ENCODE results near the gene NFIL3.

NFIL3 gene

DNA sequence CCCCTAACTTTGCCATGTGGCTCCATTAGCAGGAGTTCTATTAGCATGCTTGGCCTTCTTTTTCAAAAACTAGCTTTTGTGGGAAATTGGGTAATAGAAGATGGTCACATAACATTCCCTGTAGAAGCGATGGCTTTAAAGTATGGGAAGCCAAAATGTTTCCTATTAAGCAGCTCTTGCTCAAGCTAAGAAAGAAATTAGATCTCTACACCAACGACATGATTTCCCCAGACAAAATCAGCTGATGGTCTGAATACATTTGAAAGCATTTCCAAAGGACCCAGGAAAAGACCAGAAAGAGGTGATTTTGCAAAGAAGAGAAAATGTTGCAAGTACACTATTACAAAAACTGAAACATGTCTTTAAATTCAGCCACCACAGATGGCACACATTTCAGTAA, 4.8 kb upstream of the NFIL3 start:
- TF ChIP-seq, protein P1, sequence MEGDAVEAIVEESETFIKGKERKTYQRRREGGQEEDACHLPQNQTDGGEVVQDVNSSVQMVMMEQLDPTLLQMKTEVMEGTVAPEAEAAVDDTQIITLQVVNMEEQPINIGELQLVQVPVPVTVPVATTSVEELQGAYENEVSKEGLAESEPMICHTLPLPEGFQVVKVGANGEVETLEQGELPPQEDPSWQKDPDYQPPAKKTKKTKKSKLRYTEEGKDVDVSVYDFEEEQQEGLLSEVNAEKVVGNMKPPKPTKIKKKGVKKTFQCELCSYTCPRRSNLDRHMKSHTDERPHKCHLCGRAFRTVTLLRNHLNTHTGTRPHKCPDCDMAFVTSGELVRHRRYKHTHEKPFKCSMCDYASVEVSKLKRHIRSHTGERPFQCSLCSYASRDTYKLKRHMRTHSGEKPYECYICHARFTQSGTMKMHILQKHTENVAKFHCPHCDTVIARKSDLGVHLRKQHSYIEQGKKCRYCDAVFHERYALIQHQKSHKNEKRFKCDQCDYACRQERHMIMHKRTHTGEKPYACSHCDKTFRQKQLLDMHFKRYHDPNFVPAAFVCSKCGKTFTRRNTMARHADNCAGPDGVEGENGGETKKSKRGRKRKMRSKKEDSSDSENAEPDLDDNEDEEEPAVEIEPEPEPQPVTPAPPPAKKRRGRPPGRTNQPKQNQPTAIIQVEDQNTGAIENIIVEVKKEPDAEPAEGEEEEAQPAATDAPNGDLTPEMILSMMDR (IDR thresholded peaks at IDR 0.05) = no peak
- H3K4me2 ChIP-seq (ENCODE audit: low read length) = no peak overlapping the region
- no peaks in the 10 kb centered on the region for H3K27me3 ChIP-seq (ENCODE audit: control insufficient read depth, insufficient read depth, low read length)
- no peak overlapping the region for H3K9ac ChIP-seq
- no peaks in the 10 kb centered on the region for H3K36me3 ChIP-seq (ENCODE audit: control insufficient read depth, insufficient read depth, low read length)
- no peak overlapping the region for H3K4me3 ChIP-seq (ENCODE audit: low read depth, low read length)
- no peak overlapping the region for H3K27ac ChIP-seq
- no peak overlapping the region for H2AFZ ChIP-seq
- no peaks in the 10 kb centered on the region for H3K9me3 ChIP-seq (ENCODE audit: control insufficient read depth, low read length)
- H3K4me1 ChIP-seq = peaks cover 2% of the 10 kb centered on the region
- no peaks in the 10 kb centered on the region for H3K79me2 ChIP-seq

DNA sequence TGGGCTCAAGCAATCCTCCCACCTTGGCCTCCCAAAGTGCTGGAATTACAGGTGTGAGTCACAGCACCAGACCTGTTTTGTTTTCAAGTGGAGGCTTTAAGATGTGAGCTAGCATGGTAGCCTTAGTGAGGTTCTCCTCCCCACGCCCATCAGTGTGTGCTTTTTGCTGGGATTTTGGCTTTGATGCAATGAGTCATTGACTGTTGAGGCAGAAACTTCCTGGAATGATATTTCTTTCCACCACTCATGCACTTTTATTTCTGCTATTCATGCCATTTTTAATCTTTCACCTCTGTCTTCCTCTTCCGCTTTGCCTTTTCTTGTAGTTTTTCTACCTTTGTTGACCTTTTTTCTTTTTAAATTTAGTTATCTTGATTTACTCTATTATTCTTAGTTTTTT, 4.2 kb upstream of the NFIL3 start:
- peaks cover 2% of the 10 kb centered on the region for H3K4me1 ChIP-seq

DNA sequence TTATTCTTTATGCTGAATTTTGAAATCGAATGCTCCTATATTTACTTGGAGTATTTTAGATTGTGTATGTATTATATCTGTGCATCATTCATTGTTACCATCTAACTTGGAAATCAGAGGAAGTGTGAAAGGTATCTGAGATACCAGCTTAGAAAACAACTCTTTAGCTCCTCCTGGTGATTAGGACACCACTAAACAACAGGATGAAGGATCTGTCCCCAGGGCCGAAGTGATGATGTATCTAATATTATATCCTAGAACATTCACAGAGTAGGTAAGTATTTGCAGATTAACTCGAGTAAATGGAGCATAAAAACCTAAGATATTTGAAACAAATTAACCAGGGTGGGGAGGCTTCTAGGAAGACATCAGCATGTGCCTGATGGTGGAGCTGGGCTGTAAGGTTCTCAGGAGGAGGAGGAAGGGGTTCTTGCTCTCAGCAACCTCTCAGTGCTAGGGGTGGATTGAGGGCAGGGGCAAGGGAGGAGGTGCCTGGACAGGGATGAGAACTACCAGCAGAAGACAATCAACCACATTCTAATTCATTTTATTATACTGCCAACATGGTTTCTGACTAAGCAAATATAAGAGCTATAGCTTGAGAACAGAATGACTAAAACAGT, 2.6 kb upstream of the NFIL3 start:
- no peak overlapping the region for H2AFZ ChIP-seq
- H3K79me2 ChIP-seq = no peaks in the 10 kb centered on the region
- no peak overlapping the region for H3K9ac ChIP-seq
- TF ChIP-seq, protein P1 (IDR thresholded peaks at IDR 0.05) = peak; percentile 33
- H3K4me1 ChIP-seq = peaks cover 2% of the 10 kb centered on the region
- H3K27ac ChIP-seq = no peak overlapping the region
- no peaks in the 10 kb centered on the region for H3K9me3 ChIP-seq (ENCODE audit: control insufficient read depth, low read length)
- H3K4me3 ChIP-seq (ENCODE audit: low read depth, low read length) = no peak overlapping the region
- H3K27me3 ChIP-seq (ENCODE audit: control insufficient read depth, insufficient read depth, low read length) = no peaks in the 10 kb centered on the region
- no peaks in the 10 kb centered on the region for H3K36me3 ChIP-seq (ENCODE audit: control insufficient read depth, insufficient read depth, low read length)
- H3K4me2 ChIP-seq (ENCODE audit: low read length) = no peak overlapping the region

More for the DNA sequence above, 4.2 kb upstream of the NFIL3 start:
- Histone ChIP-seq H3K79me2 (no peaks in the 10 kb centered on the region), H3K4me2 (ENCODE audit: low read length) (no peak overlapping the region), H3K4me3 (ENCODE audit: low read depth, low read length) (no peak overlapping the region), H3K36me3 (ENCODE audit: control insufficient read depth, insufficient read depth, low read length) (no peaks in the 10 kb centered on the region), H2AFZ (no peak overlapping the region), H3K9ac (no peak overlapping the region), H3K27ac (no peak overlapping the region), H3K9me3 (ENCODE audit: control insufficient read depth, low read length) (no peaks in the 10 kb centered on the region), H3K27me3 (ENCODE audit: control insufficient read depth, insufficient read depth, low read length) (no peaks in the 10 kb centered on the region)
- TF ChIP-seq, protein P1 (IDR thresholded peaks at IDR 0.05) = no peak

DNA sequence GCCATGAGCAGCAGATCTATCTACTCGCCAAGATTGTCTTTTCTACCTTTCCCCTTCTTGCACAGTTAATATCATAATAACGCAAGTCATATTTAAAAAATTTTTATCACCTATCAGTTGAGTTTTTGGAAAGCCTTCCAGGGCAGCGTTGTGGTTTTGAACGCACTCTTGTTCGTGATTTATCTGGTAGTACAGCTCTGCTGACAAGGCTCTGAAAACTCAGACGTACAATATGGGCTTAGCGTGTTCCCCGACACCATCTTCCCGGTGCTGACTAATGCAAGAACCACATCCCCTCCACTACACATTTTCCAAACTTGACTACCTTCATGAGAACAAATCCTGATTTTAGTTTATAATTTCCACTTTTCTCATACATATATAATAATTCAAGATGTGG, 1.6 kb upstream of the NFIL3 start:
- no peak overlapping the region for H3K9ac ChIP-seq
- peaks cover 2% of the 10 kb centered on the region for H3K4me1 ChIP-seq
- no peak overlapping the region for H2AFZ ChIP-seq
- no peaks in the 10 kb centered on the region for H3K36me3 ChIP-seq (ENCODE audit: control insufficient read depth, insufficient read depth, low read length)
- H3K79me2 ChIP-seq = no peaks in the 10 kb centered on the region
- H3K4me2 ChIP-seq (ENCODE audit: low read length) = peak overlapping the region; percentile 98
- TF ChIP-seq, protein P1 (IDR thresholded peaks at IDR 0.05) = no peak
- peak overlapping the region; percentile 72 for H3K4me3 ChIP-seq (ENCODE audit: low read depth, low read length)
- no peaks in the 10 kb centered on the region for H3K27me3 ChIP-seq (ENCODE audit: control insufficient read depth, insufficient read depth, low read length)
- no peak overlapping the region for H3K27ac ChIP-seq
- H3K9me3 ChIP-seq (ENCODE audit: control insufficient read depth, low read length) = no peaks in the 10 kb centered on the region
